GM19372 (cell line): ENCODE results near the gene WDR31.

Experiments
- ATAC-seq: cut with Tn5 transposase; IDR thresholded peaks from one replicate; pipeline ENCODE4 v1.9.1; 2021; ENCODE audit warnings: mild to moderate bottlenecking, low read depth, moderate library complexity; ENCODE audit not compliant: unreplicated experiment

WDR31 gene

DNA sequence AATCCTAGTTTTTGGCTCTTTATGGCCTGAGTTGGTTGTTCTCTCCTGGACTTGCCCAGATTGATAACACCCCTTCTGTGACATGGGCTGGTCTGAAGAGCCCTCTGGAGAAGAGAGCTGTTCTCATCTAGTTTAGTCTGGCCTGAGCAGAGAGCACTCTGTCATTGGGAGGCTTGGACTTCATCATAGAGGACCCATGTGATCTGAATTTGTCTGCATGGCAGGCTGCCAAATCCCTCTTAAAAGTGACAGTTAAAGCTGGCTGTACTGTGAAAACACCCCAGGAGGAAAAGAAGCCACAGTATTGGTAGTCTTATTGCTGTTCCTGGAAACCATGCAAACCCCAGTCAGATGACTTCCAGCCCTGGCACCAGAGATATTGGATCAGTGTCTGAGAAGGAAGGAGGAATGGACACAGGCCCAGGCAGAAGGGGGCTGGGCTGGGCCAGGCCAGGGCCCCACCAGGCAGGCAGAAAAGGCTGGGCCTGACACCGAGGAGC is 3.7 kb upstream of the WDR31 start:
- no peak for ATAC-seq

DNA sequence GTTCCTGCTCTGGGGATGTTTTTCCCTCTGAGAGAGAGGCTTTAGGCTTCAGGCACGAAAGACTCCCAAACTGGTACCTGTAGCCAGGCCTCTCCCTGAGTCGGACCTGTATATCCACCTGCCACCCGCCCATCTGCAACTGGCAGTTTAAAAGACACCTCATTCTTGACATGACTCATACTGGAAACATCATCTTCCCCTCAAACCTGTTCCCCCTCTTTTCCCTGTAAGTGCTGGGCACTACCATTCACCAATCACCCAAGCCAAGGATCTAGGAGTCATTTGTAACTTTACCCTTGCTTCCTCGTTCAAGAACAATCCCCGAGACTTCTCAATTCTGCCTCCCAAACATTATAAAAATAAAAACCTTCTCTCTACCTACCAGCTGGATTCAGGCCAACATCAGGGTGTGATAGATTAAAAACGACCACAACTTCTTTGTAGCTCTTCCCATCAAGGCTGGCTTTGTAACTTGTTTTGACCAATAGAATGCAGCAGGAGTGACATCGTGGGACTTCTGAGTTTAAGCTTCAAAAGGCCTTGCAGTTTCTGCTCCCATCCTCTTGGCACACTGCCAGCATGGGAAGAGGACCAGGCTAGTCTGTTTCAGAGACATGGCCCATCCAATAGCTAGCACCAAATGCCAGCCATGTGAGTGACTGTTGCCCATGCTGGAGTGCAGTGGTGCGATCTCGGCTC is 1.8 kb upstream of the WDR31 start:
- no peak for ATAC-seq

DNA sequence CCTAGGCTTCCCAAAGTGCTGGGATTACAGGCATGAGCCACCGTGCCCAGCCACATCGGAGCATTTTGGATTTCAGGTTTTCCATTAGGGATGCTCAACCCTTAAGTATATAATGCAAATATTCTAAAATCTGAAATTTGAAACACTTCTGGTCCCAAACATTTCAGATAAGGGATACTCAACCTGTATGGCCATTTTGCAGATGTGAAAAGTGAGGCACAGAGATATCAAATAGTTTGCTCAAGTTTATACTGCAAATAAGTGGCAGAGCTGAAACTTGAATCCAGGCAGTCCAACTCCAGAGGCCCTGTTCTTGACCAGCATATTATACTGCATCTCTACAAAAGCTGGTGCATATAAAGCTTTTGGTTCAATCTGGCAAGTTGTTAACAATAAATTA is 2.4 kb downstream of the WDR31 start:
- ATAC-seq: no peak

DNA sequence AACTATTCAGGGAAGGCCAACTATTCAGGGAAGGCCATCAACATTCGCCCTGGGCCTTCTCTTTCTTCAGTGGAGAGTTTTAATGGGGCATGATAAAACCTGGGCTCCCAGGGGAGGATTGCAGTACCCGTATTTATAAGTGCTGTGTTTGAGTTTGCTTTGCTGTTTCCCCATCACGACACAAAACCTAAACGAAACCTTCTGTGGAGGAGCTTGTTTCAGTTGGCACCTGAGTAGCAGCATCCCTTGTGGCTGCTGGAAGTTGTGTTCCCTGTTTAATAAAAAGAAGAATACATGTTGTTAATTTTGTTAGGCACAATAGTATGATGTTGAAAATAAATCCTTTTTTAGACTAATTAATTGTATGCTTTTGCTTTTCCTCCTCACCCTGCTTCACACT is 8.3 kb downstream of the WDR31 start:
- no peak for ATAC-seq

DNA sequence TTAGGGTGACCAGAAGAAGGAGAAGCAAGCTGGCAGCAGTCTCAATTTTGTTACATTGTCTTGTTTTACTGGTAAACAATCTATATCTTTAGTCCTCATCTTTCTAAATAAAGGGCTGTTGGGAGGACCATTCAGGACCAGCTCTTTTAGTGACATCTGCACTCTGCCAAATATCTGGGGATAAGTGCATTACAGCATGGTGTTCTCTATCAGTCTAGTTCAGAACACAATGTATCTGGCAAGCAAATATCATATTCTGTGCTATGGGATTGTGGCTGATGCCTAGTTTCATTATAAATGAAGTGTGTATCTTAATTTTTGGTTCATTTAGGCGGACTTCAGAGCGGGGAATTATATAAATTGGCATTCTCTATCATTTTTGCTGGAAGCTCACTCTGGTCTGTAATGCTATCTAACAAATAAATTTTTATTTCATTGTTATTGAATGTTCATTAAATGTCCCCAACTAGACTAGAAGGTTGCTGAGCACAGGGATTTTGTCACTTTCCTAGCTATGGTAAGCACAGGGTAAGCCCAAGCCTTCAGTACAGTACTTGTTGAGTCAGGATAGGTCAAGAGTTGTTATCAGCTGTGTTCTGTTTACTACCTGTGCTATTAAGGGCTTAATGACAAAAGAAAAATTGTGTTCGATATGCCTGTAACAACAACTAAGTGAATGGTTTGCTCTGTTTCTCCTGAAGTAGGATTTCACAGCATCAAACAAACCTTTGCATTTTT is 11.9 kb downstream of the WDR31 start:
- ATAC-seq: no peak

- no peak for ATAC-seq
Observed at GRCh38 chr9:113326230-113326629, 13.8 kb downstream of the WDR31 start.

GRCh38 chr9:113322671-113323070 is 17.4 kb downstream of the WDR31 start:
- ATAC-seq: no peak

GRCh38 chr9:113320051-113320450 is 20.0 kb downstream of the WDR31 start:
- ATAC-seq: no peak

GRCh38 chr9:113319054-113319453 is 21.0 kb downstream of the WDR31 start:
- ATAC-seq: no peak

DNA sequence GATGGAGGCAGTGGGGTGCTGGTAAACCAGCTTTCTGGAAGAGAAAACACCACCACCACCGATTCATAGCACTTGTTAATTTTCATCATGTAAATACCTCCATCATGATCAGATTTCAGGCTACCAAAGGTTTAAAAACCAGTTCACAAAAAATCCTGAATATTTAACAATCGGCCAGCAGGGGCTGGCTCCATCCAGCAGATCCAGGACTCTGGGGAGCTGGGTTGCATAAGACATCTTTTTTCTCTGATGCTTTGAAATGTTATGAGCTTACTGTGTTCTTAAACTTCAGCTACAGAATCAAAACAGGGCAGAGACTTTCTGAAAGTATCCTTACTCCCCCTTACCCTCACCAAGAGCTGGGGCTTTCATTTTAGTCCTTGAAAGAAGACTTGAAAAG is 22.3 kb downstream of the WDR31 start:
- no peak for ATAC-seq

GRCh38 chr9:113316030-113316429 is 24.0 kb downstream of the WDR31 start:
- ATAC-seq: no peak

DNA sequence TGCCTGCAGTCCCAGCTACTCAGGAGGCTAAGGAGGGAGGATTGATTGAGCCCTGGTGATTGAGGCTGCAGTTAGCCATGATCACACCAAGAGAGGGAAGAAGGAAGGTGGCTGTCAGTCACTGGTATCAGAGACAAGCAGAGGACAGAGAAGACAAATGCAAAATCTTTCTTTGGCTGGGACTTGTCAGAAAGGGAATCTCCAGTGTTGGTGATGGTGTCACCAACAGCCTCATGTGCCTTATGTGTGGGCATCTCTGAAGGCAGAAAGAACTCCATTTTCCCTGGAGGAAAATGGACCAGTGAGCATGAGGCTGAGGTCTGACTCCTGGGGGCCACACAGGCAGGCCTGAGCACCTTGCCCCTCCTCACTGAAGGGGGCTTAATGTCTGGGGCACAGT is 24.8 kb downstream of the WDR31 start:
- no peak for ATAC-seq

GRCh38 chr9:113313261-113313660 is 26.8 kb downstream of the WDR31 start:
- no peak for ATAC-seq

DNA sequence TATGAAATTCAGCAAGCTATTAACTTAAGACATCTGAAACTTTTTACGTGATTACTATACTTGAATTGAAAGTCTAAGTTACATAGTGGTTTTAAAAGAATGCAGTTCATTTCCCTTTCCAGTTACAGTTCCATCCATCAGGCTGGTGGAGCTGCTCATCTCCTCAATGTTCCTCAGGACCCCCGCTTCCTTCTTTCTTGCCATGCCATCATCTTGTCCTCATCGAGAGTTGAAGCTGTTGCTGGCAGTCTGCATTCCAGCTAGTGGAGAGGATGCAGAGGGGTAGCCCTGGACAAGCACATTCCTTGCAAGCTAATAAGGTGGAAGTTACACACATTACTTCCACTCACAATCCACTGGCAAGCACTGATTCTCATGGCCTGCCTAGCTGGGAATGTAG is 28.1 kb downstream of the WDR31 start:
- no peak for ATAC-seq

DNA sequence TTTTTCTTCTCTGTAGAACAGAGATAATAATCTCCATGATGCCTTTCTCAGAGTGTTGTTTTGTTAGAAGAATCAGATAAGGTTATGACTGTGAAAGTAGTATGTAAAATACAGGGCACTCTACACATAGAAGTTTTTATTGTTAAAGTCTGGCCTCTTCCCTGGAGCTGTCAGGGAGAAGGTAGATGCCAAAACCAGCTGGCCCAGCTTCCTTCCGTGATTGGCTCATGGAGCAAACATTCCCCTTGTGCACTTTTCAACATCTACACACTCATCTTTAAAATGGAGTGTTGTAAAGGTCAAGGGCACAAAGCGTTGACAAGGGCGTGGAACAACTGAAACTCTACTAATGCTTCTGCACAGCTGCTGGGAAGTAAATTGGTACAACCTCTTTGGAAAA is 29.5 kb downstream of the WDR31 start:
- ATAC-seq: no peak

GRCh38 chr9:113309204-113309813 is 30.8 kb downstream of the WDR31 start:
- no peak for ATAC-seq

DNA sequence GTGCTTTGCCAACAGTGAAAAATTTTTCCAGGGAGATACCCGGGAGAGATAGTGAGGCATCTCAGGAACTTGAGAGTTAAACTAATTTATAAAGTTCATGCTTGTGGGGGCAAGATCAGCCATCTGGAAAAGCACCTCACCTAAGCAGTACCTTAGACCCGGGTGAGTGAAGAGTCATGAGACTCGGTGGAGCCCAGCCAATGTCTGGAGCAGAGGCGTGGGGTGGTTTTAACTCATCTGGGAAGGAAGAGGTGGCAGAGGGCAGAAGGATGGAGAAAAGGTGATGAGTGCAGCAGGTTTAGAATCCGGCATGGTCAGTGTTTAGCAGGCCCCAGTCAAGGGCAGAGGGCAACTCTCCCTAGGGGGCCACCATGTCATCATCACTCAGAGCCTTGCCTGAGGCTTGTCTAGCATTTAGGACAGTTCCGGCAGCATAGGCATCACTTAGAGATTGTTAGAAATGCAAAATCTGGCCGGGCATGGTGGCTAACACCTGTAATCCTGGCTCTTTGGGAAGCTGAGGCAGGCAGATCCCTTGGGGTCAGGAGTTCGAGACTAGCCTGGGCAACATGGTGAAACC is 32.6 kb downstream of the WDR31 start:
- ATAC-seq: no peak

GRCh38 chr9:113306566-113306965 is 33.5 kb downstream of the WDR31 start:
- no peak for ATAC-seq

- ATAC-seq: no peak
Observed at GRCh38 chr9:113302792-113303418, 37.2 kb downstream of the WDR31 start, which contains the start of gene RNF183. RNF183 (minus strand) TSS chr9:113303376; CDS start chr9:113298184, 5,192 bp downstream.

DNA sequence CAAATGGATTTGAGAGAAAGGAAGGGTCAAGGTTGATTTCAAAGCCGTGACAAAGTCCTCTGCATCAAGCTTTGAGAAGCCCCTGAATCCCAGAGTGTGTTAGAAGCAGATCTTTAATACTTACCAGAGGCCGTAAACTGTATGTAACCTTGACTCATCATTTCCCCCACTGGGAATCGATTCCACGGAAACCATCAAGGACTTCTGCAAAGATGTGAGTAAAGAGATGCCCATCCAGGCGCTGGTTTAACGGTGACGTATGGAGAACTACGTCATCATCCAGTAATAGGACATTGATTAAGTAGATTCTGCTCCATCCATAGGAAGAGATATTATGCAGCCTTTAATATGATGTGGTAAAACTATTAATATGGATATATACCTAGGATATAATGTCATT is 38.5 kb downstream of the WDR31 start:
- no peak for ATAC-seq

DNA sequence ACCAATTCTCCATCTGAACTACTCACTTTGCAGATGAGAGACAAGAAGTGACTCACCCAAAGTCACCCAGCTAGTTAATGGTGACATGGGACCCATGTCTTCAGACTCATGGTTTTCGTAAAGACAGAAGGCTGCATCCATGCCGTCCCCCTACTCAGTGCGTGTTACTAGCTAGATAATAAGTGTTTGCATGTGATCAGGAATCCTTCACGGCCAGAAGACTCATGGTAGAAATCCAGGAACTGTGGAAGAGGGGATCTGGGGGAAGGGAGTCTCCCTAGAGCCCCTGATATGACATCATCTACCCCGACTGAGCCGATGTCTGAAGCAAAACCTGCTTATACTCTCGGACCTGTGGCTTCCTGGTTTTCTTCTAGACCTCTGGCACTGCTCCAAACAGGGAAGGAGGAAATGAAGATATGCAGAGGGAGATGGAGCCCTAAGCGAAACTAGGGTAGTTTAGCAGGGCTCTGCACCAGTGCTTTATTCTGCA is 40.2 kb downstream of the WDR31 start:
- ATAC-seq: no peak
